Gastroesophageal sphincter (tissue), 4 donors: ENCODE results near the gene SIX6. TPM values are rescaled to one million over a fixed set of nuclear protein-coding genes. Genes with fewer than 3 reads are reported as not detected.
A peak's percentile ranks its signal among the peaks of the same experiment; 100 is the strongest.

Source experiments
- ATAC-seq: fragments of 150-250 bp; one replicate; pipeline ENCODE4 v1.9.1; 2016; ENCODE audit warnings: mild to moderate bottlenecking, moderate library complexity
- H3K27ac ChIP-seq, 4 donors: fragments of 200-600 bp; sonication (generic) in 3 of 4; 1 replicate in 3 of 4; 2 replicates in 1 of 4; pipeline ENCODE4 v1.5.1; 2016 to 2019
- H3K27me3 ChIP-seq: fragments of 200-600 bp; sonication (generic); one replicate; pipeline ENCODE4 v1.5.1; 2019
- H3K36me3 ChIP-seq, 2 donors: fragments of 200-600 bp; sonication (generic); one replicate each; pipeline ENCODE4 v1.5.1; 2019; ENCODE audit warnings: control low read depth in 1 of 2
- H3K4me1 ChIP-seq, 3 donors: fragments of 200-600 bp; sonication (generic); 1 replicate in 2 of 3; 2 replicates in 1 of 3; pipeline ENCODE4 v1.5.1; 2016 to 2019; ENCODE audit warnings: control low read depth in 2 of 3
- H3K4me3 ChIP-seq, 2 donors: fragments of 200-600 bp; sonication (generic); one replicate each; pipeline ENCODE4 v1.5.1; 2019; ENCODE audit warnings: mild to moderate bottlenecking in 1 of 2, moderate library complexity in 1 of 2
- H3K9me3 ChIP-seq, 3 donors: fragments of 200-600 bp; sonication (generic); one replicate each; pipeline ENCODE4 v1.5.1; 2017 to 2019; ENCODE audit warnings: control low read depth in 2 of 3
- CTCF ChIP-seq, 4 experiments: fragments of 200-600 bp in 2 of 4; fragments of 450-650 bp in 2 of 4; sonication (generic) in 1 of 4; IDR thresholded peaks; one replicate each; pipeline ENCODE4 v1.5.1; 2017 to 2019; ENCODE audit warnings: antibody characterized with exemption in 4 of 4, mild to moderate bottlenecking in 2 of 4, moderate library complexity in 2 of 4
- EP300 ChIP-seq: sonication (generic); formaldehyde crosslinking; IDR thresholded peaks from one replicate; pipeline ENCODE4 v1.6.1; 2017; ENCODE audit warnings: antibody characterized with exemption, mild to moderate bottlenecking
- POLR2A ChIP-seq, 2 donors: fragments of 450-650 bp; IDR thresholded peaks; one replicate each; pipeline ENCODE4 v1.6.1; 2017; ENCODE audit warnings: antibody characterized with exemption in 2 of 2, mild to moderate bottlenecking in 2 of 2, moderate library complexity in 1 of 2
- POLR2AphosphoS5 ChIP-seq: sonication (generic); formaldehyde crosslinking; IDR thresholded peaks from one replicate; pipeline ENCODE4 v1.6.1; 2017; ENCODE audit warnings: antibody characterized with exemption
- WGBS, 2 donors: methylation state at CpG; one replicate each; pipeline ENCODE4 v1.1.5; 2018; ENCODE audit warnings: low coverage in 1 of 2; 5-methylcytosine and 5-hydroxymethylcytosine counted together
- total RNA-seq, 4 donors: library from RNA; depleted of rRNA; stranded (reverse); fragments of >200 nt; gene quantifications; one replicate each; pipeline ENCODE4 v1.1.0, GENCODE V29; 2016

The SIX6 gene
- total RNA-seq, 4 donors from 2014 or later = not detected

- WGBS, 2 donors = 16 to 26% methylated on average over 14 to 23 of the region's 66 CpGs
- peak overlapping the region in 1 of 2 donors; percentile 49 for H3K4me3 ChIP-seq
- no peak for ATAC-seq
- no peaks in the 10 kb centered on the region for H3K36me3 ChIP-seq
- H3K4me1 ChIP-seq = peaks cover 0 to 27% (median 10%) of the 10 kb centered on the region in 3 donors
- peaks cover 87% of the 10 kb centered on the region for H3K27me3 ChIP-seq
- H3K9me3 ChIP-seq = peaks cover 0 to 20% (median 0%) of the 10 kb centered on the region in 3 donors
- TF ChIP-seq POLR2A (IDR thresholded peaks at IDR 0.05) = no peak
- TF ChIP-seq CTCF (IDR thresholded peaks at IDR 0.05) = no peak
- no peak for TF ChIP-seq EP300
- TF ChIP-seq POLR2AphosphoS5 = no peak
- H3K27ac ChIP-seq = no peak overlapping the region
These were observed 6.8 kb downstream of the SIX6 start for GRCh38 chr14:60515511-60516289.

DNA sequence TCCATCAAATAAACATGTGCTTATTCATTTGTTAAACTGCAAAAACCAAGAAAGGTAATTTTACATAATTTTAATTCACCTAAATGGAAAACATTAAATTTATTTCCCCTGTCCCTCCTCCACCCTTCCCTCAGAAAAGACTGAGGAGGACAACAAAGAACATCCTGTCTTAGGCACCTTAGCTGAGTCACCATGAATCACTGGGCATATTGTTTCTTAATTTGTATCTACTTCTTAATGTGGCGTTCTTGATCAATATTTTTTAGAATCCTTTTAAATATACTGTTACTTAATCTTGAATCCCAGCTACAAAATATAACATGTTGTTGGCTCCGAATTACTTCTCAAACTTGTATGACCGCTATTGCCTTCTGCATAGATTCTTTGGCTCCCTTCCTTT lies 23.5 kb downstream of the SIX6 start:
- TF ChIP-seq POLR2A (IDR thresholded peaks at IDR 0.05) (no peak), CTCF (IDR thresholded peaks at IDR 0.05) (no peak)
- 57 to 67% methylated on average over 3 of the region's 3 CpGs for WGBS, 2 donors
- H3K36me3 ChIP-seq = no peaks in the 10 kb centered on the region
- H3K27ac ChIP-seq = no peak overlapping the region
- no peaks in the 10 kb centered on the region for H3K4me1 ChIP-seq
- H3K9me3 ChIP-seq = no peaks in the 10 kb centered on the region
- no peak overlapping the region for H3K4me3 ChIP-seq
- peaks cover 17% of the 10 kb centered on the region for H3K27me3 ChIP-seq
- ATAC-seq = no peak

DNA sequence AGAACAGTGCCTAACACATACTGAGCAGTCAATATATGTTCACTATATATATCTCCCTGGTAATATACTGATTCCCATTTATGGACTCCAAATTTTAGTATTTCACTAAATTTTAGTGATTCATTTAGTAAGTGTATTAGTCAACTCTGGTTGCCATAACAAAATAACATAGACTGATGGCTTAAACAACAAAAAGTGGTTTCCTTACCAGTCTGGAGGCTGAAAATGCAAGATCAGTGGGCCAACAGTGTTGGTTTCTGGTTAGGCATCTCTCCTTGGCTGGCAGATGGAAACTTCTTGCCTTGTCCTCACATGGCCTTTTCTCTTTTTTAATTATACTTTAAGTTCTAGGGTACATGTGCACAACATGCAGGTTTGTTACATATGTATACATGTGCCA lies 28.7 kb downstream of the SIX6 start:
- no peak for ATAC-seq

GRCh38 chr14:60544659-60545058 lies 35.7 kb downstream of the SIX6 start:
- no peak overlapping the region for H3K27ac ChIP-seq
- no peaks in the 10 kb centered on the region for H3K4me1 ChIP-seq
- peaks cover 10% of the 10 kb centered on the region for H3K27me3 ChIP-seq
- WGBS, 2 donors = 74 to 76% methylated on average over 2 of the region's 2 CpGs
- H3K4me3 ChIP-seq = no peak overlapping the region
- no peaks in the 10 kb centered on the region for H3K36me3 ChIP-seq
- TF ChIP-seq CTCF (IDR thresholded peaks at IDR 0.05) = no peak
- no peak for TF ChIP-seq EP300
- ATAC-seq = no peak
- H3K9me3 ChIP-seq = peaks cover 0 to 32% (median 0%) of the 10 kb centered on the region in 3 donors

More for the DNA sequence above, 28.7 kb downstream of the SIX6 start:
- H3K9me3 ChIP-seq = peaks cover 0 to 32% (median 0%) of the 10 kb centered on the region in 3 donors
- no peak overlapping the region for H3K27ac ChIP-seq
- no peak overlapping the region for H3K4me3 ChIP-seq
- TF ChIP-seq EP300 (no peak), POLR2A (IDR thresholded peaks at IDR 0.05) (no peak), CTCF (IDR thresholded peaks at IDR 0.05) (no peak), POLR2AphosphoS5 (no peak)
- H3K4me1 ChIP-seq = no peaks in the 10 kb centered on the region
- H3K36me3 ChIP-seq = no peaks in the 10 kb centered on the region
- no peaks in the 10 kb centered on the region for H3K27me3 ChIP-seq

- WGBS, 2 donors = 67% methylated on average over 1 of the region's 1 CpG
- no peak overlapping the region for H3K27ac ChIP-seq
- no peak for ATAC-seq
- no peak for TF ChIP-seq POLR2A (IDR thresholded peaks at IDR 0.05)
- TF ChIP-seq POLR2AphosphoS5 = no peak
- TF ChIP-seq EP300 = no peak
- no peak for TF ChIP-seq CTCF (IDR thresholded peaks at IDR 0.05)
- H3K4me1 ChIP-seq = no peaks in the 10 kb centered on the region
- no peak overlapping the region for H3K4me3 ChIP-seq
- H3K27me3 ChIP-seq = peaks cover 13% of the 10 kb centered on the region
- H3K36me3 ChIP-seq = no peaks in the 10 kb centered on the region
- no peaks in the 10 kb centered on the region for H3K9me3 ChIP-seq
These were observed 44.9 kb downstream of the SIX6 start for GRCh38 chr14:60553808-60554207.
